Endothelial cell of umbilical vein (primary cell): ENCODE measurements around the gene RPIA. TPM values are rescaled to one million over a fixed set of nuclear protein-coding genes. Genes with fewer than 3 reads are reported as not detected.
A peak's percentile ranks its signal among the peaks of the same experiment; 100 is the strongest.

ENCODE experiments used
- BruUV-seq: library from RNA; stranded (reverse); fragments of 400-500 nt; replicated peaks from 2 replicates; lab custom pipeline; 2021; lab: Mats Ljungman, UMichigan
- CTCF ChIA-PET: fragments of 300-600, 350-600 bp; sonication (Branson Sonifier 250); formaldehyde crosslinking; loops from one replicate; lab custom pipeline; 2021; ENCODE audit warnings: antibody characterized with exemption, inconsistent platforms; lab: Charles Lee
- POLR2A ChIA-PET: fragments of 300-600, 350-600 bp; sonication (Branson Sonifier 250); formaldehyde crosslinking; loops from one replicate; lab custom pipeline; 2021; ENCODE audit warnings: antibody characterized with exemption, inconsistent platforms; lab: Charles Lee
- DNase-seq: peaks from one replicate; pipeline ENCODE4 v3.0.0-alpha.2; 2011; ENCODE audit warnings: low read depth, low spot score
- FAIRE-seq: peaks from 2 replicates; lab custom pipeline; 2011; peaks lifted over from hg19 to GRCh38; lab: Jason Lieb, UNC
- H2AFZ ChIP-seq: 2 replicates; pipeline ENCODE4 v1.6.0; 2012; ENCODE audit warnings: low read depth, low read length, control low read depth, inconsistent platforms
- H3K27ac ChIP-seq: 2 replicates; pipeline ENCODE4 v1.5.1; 2011; ENCODE audit warnings: low read depth, mild to moderate bottlenecking, control low read depth, low read length, moderate library complexity; ENCODE audit not compliant: insufficient read depth
- H3K27me3 ChIP-seq, 2 experiments: 2 replicates each; pipeline versions ENCODE4 v1.6.0 to v1.6.1; 2011; ENCODE audit warnings: low read length in 2 of 2, mixed read lengths in 1 of 2; ENCODE audit not compliant: control insufficient read depth in 2 of 2, insufficient read depth in 2 of 2
- H3K36me3 ChIP-seq, 2 experiments: 2 replicates in 1 of 2; 3 replicates in 1 of 2; pipeline ENCODE4 v1.5.1; 2011; ENCODE audit warnings: low read length in 2 of 2, mild to moderate bottlenecking in 1 of 2, moderate library complexity in 1 of 2; ENCODE audit not compliant: control insufficient read depth in 2 of 2, insufficient read depth in 2 of 2; ENCODE audit errors: extremely low read depth in 1 of 2
- H3K4me1 ChIP-seq: 3 replicates; pipeline ENCODE4 v1.5.1; 2011; ENCODE audit warnings: mild to moderate bottlenecking, low read length; ENCODE audit not compliant: control insufficient read depth, insufficient read depth; ENCODE audit errors: extremely low read depth
- H3K4me2 ChIP-seq: 2 replicates; pipeline ENCODE4 v1.6.1; 2011; ENCODE audit warnings: low read length, control low read depth, mixed read lengths; ENCODE audit not compliant: insufficient read depth
- H3K4me3 ChIP-seq, 3 experiments: fragments of 200-600 bp in 1 of 3; sonication (generic), shearing (Covaris generic) in 1 of 3; replicated peaks in 1 of 3; 2 replicates each; pipeline ENCODE4 v1.5.1; 2011 to 2016; ENCODE audit warnings: control low read depth in 3 of 3, low read length in 3 of 3, mild to moderate bottlenecking in 2 of 3, inconsistent platforms in 1 of 3, low read depth in 1 of 3, moderate library complexity in 1 of 3; ENCODE audit not compliant: insufficient read depth in 1 of 3
- H3K79me2 ChIP-seq: 2 replicates; pipeline ENCODE4 v1.6.0; 2012; ENCODE audit warnings: low read length, inconsistent platforms; ENCODE audit not compliant: control insufficient read depth, insufficient read depth
- H3K9ac ChIP-seq: replicated peaks from 2 replicates; pipeline ENCODE3; 2011; ENCODE audit warnings: low read length, control low read depth; ENCODE audit not compliant: insufficient read depth; ENCODE audit errors: extremely low read depth
- H3K9me1 ChIP-seq: replicated peaks from 3 replicates; pipeline ENCODE4 v1.6.0; 2011; ENCODE audit warnings: mild to moderate bottlenecking, low read length; ENCODE audit not compliant: control insufficient read depth, insufficient read depth; ENCODE audit errors: extremely low read depth
- H3K9me3 ChIP-seq: replicated peaks from 2 replicates; pipeline ENCODE4 v1.5.1; 2012; ENCODE audit warnings: low read length, inconsistent platforms; ENCODE audit not compliant: control insufficient read depth, insufficient read depth
- H4K20me1 ChIP-seq: replicated peaks from 2 replicates; pipeline ENCODE3; 2011; ENCODE audit warnings: mild to moderate bottlenecking, low read length; ENCODE audit not compliant: control insufficient read depth, insufficient read depth; ENCODE audit errors: extremely low read depth
- CTCF ChIP-seq, 2 donors: IDR thresholded peaks; 1 replicate in 1 of 2; 2 replicates in 1 of 2; pipeline ENCODE4 v1.5.1; 2011; ENCODE audit warnings: low read length in 2 of 2, mild to moderate bottlenecking in 2 of 2, moderate library complexity in 2 of 2, control low read depth in 1 of 2, inconsistent platforms in 1 of 2, low read depth in 1 of 2; ENCODE audit not compliant: insufficient read depth in 1 of 2; ENCODE audit errors: extremely low read depth in 1 of 2
- EZH2 ChIP-seq: IDR thresholded peaks from 2 replicates; pipeline ENCODE4 v1.6.1; 2012; ENCODE audit warnings: borderline replicate concordance, low read depth, mild to moderate bottlenecking, moderate library complexity, low read length, inconsistent platforms; ENCODE audit not compliant: severe bottlenecking
- FOS ChIP-seq: IDR thresholded peaks from 2 replicates; pipeline ENCODE4 v1.6.1; 2011; ENCODE audit warnings: mild to moderate bottlenecking, low read length, moderate library complexity, borderline replicate concordance; ENCODE audit not compliant: insufficient read depth
- GATA2 ChIP-seq: IDR thresholded peaks from 2 replicates; pipeline ENCODE4 v1.7.0; 2011; ENCODE audit warnings: low read depth, mild to moderate bottlenecking, moderate library complexity, mixed read lengths, low read length; ENCODE audit not compliant: insufficient read length, insufficient read depth
- JUN ChIP-seq: IDR thresholded peaks from 2 replicates; pipeline ENCODE4 v1.6.1; 2011; ENCODE audit warnings: borderline replicate concordance, low read depth; ENCODE audit not compliant: insufficient read length, insufficient read depth
- MAX ChIP-seq: IDR thresholded peaks from 2 replicates; pipeline ENCODE4 v1.6.1; 2011; ENCODE audit not compliant: insufficient read depth, insufficient read length
- MYC ChIP-seq: IDR thresholded peaks from one replicate; pipeline ENCODE4 v1.6.1; 2011; ENCODE audit warnings: mild to moderate bottlenecking, low read depth, low read length
- POLR2A ChIP-seq: IDR thresholded peaks from 2 replicates; pipeline ENCODE4 v1.6.1; 2012; ENCODE audit warnings: low read depth, mild to moderate bottlenecking, control low read depth, low read length
- POLR2AphosphoS5 ChIP-seq: IDR thresholded peaks from 2 replicates; pipeline ENCODE4 v1.6.1; 2012; ENCODE audit warnings: low read depth, mild to moderate bottlenecking, control low read depth, low read length, moderate library complexity; ENCODE audit not compliant: insufficient read depth
- dilution Hi-C: fragments of 300-500 bp; cut with MboI; formaldehyde crosslinking; loops from one replicate; pipeline ENCODE4 v1.15.0; 2019; ENCODE audit warnings: low sequenced_read_pairs; ENCODE audit not compliant: extremely low pct_ligation_motif_present
- intact Hi-C: fragments of 100-400 bp; cut with micrococcal nuclease; formaldehyde crosslinking; loops from one replicate; pipeline ENCODE4 v1.10.0; 2022
- polyA plus RNA-seq, 4 experiments: library from polyadenylated mRNA; depleted of rRNA in 3 of 4; stranded (reverse) in 3 of 4; unstranded in 1 of 4; fragments of >200 nt; gene quantifications; 2 replicates each; pipeline versions ENCODE4 v1.2.1 to v1.2.3, GENCODE V29; 2011 to 2012; ENCODE audit warnings: missing spikeins in 1 of 4
- total RNA-seq: library from RNA; stranded (reverse); gene quantifications from 2 replicates; pipeline ENCODE4 v1.2.3, GENCODE V29; 2021

RPIA gene
- total and polyA plus RNA-seq, 2 donors (not counting 3 experiments of a cell fraction or from before 2014, with no cell fraction given) = 15.7 to 30.3 TPM

- H3K36me3 ChIP-seq = no peaks in the 10 kb centered on the region
- H3K27me3 ChIP-seq = no peaks in the 10 kb centered on the region
- H3K9me3 ChIP-seq = no peaks in the 10 kb centered on the region
- H3K9me1 ChIP-seq = no peaks in the 10 kb centered on the region
- H3K27ac ChIP-seq = peak overlapping the region; percentile 53
- H4K20me1 ChIP-seq = no peaks in the 10 kb centered on the region
- peak overlapping the region; percentile 24 for H3K9ac ChIP-seq
- H3K4me3 ChIP-seq = no peak overlapping the region
- CTCF ChIA-PET = interaction anchor here (0.8 to 1.4 kb wide), 5 partner anchors 8 to 37 kb away, joined by 3 to 8 read pairs (median 5); no protein-coding TSS in a partner anchor
- peaks cover 7% of the 10 kb centered on the region for H3K79me2 ChIP-seq
- H2AFZ ChIP-seq = no peak overlapping the region
- DNase-seq (peak; percentile 68), FAIRE-seq (peak; percentile 46)
- dilution Hi-C loops = no loop called here
- TF ChIP-seq FOS (peak; percentile 19), POLR2AphosphoS5 (peak; percentile 83), POLR2A (no peak), MYC (no peak), CTCF (IDR thresholded peaks at IDR 0.05; ENCODE audit: extremely low read depth in 1 of 2, insufficient read depth in 1 of 2, low read depth in 1 of 2, low read length in 2 of 2) (no peak), EZH2 (no peak), JUN (no peak), MAX (no peak), GATA2 (peak; percentile 52)
- peaks cover 20% of the 10 kb centered on the region for H3K4me1 ChIP-seq
- intact Hi-C loops = no loop called here
- POLR2A ChIA-PET = interaction anchor here (1.7 kb wide), 1 partner anchor 9 kb away, joined by 6 read pairs; no protein-coding TSS in a partner anchor
- peak overlapping the region; percentile 34 for H3K4me2 ChIP-seq
- BruUV-seq = no TSS peak
Observed at GRCh38 chr2:88729061-88729745, 37.7 kb downstream of the RPIA start.
